Activated CD4-positive, alpha-beta T cell treated with anti-CD3 and anti-CD28 coated beads, Interleukin-2, Interleukin-6, amounts not matched to agents 100 ng/mL and 50 ng/mL, durations not matched to agents 16 hours and 8 hours (primary cell): ENCODE measurements around the gene GOLGA8K.
"Not testable (repeated sequence)": the region's sequence is repeated elsewhere in the genome, so short reads cannot be mapped to it uniquely, and the experiment has no call there.

Source experiments
- DNase-seq: peaks from one replicate; pipeline ENCODE4 v3.0.0-alpha.2; 2020

GOLGA8K gene, protein sequence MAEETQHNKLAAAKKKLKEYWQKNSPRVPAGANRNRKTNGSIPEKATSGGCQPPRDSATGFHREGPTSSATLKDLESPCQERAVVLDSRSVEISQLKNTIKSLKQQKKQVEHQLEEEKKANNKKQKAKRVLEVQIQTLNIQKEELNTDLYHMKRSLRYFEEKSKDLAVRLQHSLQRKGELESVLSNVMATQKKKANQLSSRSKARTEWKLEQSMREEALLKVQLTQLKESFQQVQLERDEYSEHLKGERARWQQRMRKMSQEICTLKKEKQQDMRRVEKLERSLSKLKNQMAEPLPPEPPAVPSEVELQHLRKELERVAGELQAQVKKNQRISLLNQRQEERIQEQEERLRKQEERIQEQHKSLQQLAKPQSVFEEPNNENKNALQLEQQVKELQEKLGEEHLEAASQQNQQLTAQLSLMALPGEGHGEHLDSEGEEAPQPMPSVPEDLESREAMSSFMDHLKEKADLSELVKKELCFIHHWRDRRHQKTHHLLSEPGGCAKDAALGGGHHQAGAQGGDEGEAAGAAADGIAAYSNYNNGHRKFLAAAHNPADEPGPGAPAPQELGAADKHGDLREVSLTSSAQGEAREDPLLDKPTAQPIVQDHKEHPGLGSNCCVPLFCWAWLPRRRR

DNA sequence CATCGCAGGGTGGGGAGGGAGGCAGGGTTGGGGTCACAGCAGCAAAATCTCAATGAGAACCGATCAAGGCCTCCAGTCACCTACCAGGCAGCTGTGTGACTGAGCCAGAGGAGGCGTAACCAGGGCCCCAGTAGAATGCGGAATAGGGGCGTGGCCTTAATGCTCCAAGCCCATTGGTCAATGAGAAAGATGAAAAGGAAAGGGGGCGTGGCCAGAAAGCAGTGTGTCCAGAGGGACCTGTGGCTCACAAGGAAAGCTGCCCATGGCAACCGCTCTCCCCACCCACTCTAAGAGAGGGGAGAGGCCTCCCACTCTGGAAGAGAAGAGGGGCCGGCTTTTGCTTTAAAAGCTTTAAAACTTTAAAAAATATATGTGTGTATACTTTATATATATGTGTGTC, at the start of gene GOLGA8K:
TSS of gene GOLGA8K (minus strand) at position 101 of the 400 bp plus-strand sequence. CDS start at position 3, 98 bp downstream.
- DNase-seq: not testable (repeated sequence)

- not testable (repeated sequence) for DNase-seq
These were observed 37.4 kb upstream of the GOLGA8K start for GRCh38 chr15:32440445-32440977.

GRCh38 chr15:32434102-32434963, 31.2 kb upstream of the GOLGA8K start:
- not testable (repeated sequence) for DNase-seq

DNA sequence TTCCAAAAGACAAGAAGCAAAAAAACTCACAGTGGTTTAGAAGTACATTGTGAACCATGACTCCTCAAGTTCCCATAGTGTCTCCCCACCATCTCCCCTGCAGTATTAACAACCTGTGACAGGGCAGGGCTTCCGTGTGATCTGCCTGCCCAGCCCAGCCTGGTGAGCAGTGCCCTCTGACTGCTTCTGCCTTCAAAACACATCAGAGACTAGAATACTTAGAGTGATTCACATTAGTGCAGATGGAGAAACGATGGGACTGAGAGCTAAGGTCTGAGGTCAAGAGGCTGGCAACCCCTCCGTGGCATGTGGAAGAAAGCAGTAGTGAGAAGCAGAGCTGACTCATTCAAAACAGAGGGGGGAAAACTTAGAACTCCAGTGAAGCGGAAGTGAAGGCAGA, 24.5 kb upstream of the GOLGA8K start:
- DNase-seq: not testable (repeated sequence)

- not testable (repeated sequence) for DNase-seq
These were observed 23.4 kb upstream of the GOLGA8K start for GRCh38 chr15:32426511-32426910.

DNA sequence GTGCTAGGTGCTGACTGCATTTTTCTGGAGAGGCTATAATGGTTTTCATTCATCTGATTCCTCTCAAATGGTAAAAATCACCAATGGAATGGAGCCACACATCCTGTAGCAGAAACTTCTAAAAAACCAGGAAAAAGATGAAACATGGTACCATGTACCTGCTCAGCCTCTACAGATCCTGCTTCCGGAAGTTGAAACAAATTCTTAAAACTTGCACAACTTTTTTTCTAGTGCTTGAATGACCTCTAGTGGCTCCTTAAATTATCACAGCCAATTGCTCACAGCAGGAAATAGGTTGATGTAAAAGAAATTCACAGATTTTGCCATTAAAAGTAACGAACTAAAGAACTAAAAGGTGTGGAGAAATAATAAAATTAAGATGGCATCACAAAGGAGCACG, 4.8 kb upstream of the GOLGA8K start:
- DNase-seq: peak; percentile 58

GRCh38 chr15:32396522-32396921, 6.6 kb downstream of the GOLGA8K start:
- not testable (repeated sequence) for DNase-seq

GRCh38 chr15:32394745-32395144, 8.3 kb downstream of the GOLGA8K start:
- not testable (repeated sequence) for DNase-seq

DNA sequence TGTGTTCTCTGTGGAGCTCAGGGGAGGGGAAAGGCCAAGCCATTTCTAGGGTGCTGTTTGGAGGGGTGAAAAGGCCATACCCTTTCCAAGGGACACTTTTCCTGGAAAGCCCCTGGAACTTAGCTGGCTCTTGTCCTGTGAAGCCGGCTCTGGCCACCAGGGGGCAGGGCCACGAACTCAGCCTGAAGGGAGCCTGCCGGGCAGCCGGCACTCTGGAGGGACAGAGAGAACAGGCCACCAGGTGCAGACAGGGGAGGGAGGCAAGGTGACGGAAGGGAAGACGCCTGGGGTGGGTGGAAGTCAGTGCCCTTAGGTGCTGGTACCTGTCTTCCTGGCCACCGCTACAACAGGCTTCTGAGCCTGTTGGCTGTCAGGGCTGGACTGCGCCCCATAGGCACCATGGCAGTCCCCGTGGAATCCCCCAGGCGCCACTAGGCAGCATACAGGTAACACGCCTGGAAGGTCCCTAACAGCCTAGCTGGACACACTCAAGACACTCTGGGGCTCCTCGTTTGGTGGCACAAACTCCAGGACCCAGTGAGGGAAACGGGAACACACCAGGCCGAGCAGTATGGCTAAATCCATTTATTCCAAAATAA, 14.9 kb downstream of the GOLGA8K start:
- DNase-seq: not testable (repeated sequence)

DNA sequence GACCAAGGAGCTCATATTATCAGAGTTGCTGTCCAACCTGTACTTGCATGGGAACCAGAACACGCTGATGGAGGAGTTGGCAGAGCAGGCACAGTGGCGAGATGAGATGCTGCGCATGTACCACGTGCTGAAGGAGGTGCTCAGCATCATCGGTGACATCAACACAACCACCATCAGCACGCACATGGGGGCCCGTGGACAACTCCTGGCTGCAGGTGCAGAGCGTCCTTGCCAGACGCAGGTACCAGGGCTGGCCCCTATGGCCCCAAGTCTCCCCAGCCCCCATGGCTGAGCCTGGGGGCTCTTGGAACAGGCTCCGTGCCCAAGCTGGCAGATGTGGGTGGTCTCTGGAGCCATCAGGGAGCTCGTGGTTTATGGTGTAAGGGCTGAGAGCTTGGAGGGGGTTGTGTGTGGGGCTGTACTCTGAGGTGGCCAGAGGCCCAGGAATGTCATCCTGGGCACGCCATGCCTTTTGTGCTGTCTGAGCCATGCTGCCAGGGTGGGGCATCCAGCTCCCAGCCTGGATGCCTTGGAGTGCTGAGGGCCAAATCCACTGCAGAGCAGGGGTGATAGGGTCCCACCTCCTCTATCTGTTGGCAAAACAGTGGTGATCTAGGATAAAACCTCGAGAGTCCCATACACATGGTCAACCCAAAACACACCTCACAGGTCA, 17.1 kb downstream of the GOLGA8K start:
- not testable (repeated sequence) for DNase-seq

- not testable (repeated sequence) for DNase-seq
These were observed 28.9 kb downstream of the GOLGA8K start for GRCh38 chr15:32374185-32374584.

- DNase-seq: not testable (repeated sequence)
These were observed 29.4 kb downstream of the GOLGA8K start for GRCh38 chr15:32373707-32374106.

DNA sequence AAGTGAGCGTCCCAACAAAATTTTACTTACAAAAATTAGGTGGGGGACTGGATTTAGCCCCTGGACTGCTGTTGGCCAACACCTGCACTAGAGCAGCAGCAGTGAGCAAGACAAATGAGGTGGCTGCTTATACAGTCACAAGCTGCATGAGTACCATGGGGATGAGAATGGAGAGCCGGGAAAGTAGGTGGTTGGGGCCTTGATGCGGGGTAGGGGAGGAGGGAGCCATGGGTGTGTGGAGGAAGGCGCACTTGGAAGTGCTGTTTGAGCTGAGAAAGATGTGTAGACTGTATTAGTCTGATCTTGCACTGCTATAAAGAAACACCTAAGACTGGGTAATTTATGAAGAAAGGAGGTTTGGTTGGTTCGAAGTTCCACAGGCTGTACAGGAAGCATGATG, 31.0 kb downstream of the GOLGA8K start:
- DNase-seq: not testable (repeated sequence)

DNA sequence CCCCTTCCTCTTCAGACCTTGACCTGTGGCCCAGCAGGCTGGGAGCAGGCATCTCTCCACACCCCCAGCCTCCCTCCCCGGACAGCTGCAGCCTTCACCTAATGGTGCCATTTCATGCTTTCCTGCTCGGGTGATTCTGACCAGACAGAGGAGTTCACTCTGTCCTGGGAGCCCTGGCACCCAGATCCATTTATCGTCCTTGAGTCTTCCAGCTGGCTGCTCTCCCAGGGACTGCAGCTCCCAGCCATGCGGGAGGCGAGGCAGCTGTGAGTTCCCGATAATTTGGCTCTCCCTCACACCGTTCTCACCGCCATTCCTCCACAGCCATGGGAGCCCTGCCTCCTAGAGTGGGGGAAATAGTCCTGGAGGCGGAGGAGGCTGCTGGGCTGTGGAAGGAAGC, 32.6 kb downstream of the GOLGA8K start:
- not testable (repeated sequence) for DNase-seq

DNA sequence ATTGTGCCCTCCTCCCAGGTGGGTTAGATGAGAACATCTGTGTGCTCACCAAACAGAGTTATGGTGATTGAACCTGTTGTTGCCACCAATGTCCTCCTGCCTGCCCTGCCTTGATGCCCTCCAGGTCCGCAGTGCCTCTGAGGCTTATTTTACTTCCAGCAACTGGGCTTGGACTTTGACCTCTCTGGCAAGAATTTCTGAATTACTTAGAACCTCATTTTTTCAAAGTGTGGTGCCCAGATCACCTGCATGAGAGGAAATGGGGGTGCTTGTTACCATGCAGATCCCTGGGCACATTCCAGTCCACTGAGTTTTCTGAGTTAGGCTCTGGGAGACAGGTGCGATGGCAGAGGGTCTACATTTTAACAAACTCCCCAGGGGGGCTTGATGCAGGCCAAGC, 33.0 kb downstream of the GOLGA8K start:
- not testable (repeated sequence) for DNase-seq

GRCh38 chr15:32366492-32366891, 36.6 kb downstream of the GOLGA8K start:
- not testable (repeated sequence) for DNase-seq

DNA sequence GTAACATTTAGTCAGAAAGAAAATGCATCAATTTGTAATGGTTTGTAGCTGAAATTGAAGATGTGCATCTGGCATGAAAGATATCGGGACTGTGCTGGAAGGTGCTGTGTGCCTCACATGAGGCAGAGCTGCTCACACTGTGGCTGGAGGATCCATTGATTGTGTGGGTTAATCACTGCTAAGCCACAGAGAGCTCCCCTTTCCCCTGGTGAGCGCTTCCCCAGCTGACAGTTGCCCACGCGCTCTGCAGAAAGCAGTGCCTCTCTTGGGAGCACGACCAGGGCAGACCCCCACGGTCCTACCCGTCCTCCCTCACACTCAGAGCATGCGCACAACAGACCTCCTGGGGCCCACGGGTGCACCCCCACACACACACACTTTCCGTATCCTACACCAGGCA, 37.1 kb downstream of the GOLGA8K start:
- DNase-seq: not testable (repeated sequence)

DNA sequence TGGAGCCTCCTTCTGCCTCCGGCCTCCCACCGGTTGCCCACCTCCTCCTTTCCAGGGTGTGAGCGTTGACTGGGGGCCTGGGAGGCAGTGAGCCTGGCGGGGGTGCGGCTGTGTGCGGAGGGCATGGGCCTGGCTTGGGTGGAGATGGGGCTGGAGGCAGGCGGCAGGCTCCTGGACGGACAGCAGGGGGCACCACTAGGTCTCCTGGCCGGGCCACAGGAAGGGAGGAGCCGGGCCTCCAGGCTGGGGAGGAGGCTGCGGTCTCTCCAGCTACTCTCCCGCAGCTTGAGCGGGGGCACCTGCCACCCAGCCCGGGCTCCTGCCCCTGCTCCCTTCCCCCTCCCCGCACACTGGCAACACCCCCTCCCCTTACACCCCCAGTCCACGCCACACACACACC, 38.1 kb downstream of the GOLGA8K start:
- DNase-seq: not testable (repeated sequence)

- DNase-seq: not testable (repeated sequence)
These were observed 39.6 kb downstream of the GOLGA8K start for GRCh38 chr15:32363449-32363848.

DNA sequence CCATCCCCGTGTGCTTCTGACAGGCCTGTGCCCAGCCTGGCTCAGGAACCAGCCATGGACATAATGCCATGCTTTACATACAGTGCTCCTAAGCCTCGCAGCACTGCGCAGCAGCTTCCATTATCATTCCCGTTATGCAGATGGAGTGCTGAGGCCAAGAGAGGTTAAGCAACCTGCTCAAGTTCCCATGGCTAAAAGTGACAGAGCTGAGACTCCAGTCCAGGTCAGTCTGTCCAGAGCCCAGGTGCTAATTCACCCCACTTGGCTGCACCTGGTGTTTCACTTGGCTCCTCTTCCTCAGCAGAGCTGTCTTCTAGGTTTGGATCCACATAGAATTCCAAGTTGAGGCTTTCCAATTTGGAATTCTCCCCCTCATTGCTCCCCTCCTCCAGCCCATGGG, 41.4 kb downstream of the GOLGA8K start:
- DNase-seq: not testable (repeated sequence)

DNA sequence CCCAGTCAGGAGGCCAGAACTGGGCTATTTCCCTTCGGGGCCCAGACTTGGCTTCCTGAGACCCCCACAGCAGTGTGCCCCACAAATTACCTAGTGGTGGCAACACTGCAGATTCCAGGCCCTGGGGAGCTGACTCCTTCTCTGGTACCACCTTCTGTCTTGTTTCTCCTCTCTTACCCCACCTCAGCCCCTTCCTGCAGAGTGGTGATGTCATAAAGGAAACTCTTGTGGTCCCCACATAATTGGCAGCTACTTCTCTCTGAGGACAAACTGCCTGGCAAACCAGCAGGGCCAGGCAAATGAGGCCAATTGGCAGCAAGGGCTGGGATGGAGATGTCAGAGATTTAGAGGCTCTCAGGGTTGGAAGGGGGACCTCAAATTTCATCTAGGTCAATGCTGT, 44.6 kb downstream of the GOLGA8K start:
- not testable (repeated sequence) for DNase-seq

DNA sequence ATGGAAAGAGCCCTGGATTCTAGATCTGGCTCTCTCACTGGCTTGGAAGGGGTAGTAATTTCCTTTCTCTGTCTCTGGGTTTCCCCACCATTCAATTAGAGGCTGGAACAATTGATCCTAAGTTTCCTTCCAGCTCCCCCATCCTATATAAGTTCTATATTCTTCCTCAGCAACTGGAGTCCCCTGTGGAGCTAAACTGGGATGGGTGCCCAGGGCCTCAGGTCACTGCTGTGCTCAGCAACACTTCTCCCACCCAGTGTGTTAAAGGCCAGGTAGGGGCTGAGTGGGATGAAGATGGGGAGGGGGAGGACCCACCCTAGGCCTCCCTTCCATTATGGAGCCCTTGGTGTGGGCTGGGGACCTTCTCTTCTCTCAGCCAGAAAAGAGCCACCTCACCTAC, 46.2 kb downstream of the GOLGA8K start:
- DNase-seq: not testable (repeated sequence)
